Endometrium (tissue), 2 donors: ENCODE measurements around the gene WDR48.

Experiments
- FAIRE-seq: peaks from 2 replicates; lab custom pipeline; 2012; peaks lifted over from hg19 to GRCh38; lab: Jason Lieb, UNC
- donor health status: control.
- donor health status: control.

Gene WDR48

DNA sequence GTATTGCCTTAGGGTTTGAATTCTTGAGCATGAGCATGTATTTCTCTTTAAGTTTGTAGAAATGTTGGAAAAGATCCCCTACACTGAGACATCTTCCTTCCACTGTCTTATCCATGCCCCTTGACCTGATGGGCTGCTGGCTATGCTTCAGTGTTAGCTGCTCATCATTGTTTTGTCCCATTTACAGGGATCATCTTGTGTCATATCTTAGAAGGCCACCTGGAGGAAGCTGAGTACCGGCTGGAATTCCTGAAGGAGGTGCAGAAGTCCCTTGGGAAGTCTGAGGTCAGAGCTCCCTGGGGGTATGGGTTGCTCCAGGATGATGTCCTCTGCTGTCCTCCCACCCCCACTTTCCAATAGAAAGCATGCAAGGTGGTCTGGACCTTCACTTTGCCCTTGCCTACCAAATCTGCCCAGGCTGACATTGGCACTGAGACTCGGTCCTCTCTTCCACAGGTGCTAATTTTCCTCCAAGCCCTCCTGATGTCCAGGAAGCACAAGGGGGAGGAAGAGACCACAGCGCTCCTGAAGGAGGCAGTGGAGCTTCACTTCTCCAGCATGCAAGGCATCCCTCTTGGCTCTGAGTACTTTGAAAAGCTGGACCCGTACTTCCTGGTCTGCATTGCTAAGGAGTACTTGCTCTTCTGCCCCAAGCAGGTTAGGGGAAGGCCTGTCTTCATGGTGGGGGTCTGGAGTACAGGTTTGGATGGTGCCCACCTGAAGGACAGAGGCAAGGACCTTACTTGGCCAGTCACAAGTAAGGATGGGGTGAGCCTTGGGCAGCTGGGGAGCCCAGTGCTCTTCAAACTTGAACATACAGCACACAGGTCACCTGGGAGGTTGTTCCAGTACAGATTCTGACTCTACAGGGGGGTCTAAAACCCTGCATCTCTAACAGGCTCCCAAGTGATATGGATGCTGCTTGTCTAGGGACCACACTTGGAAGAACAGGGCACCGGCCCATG lies 73.3 kb downstream of the WDR48 start:
- FAIRE-seq: no peak

DNA sequence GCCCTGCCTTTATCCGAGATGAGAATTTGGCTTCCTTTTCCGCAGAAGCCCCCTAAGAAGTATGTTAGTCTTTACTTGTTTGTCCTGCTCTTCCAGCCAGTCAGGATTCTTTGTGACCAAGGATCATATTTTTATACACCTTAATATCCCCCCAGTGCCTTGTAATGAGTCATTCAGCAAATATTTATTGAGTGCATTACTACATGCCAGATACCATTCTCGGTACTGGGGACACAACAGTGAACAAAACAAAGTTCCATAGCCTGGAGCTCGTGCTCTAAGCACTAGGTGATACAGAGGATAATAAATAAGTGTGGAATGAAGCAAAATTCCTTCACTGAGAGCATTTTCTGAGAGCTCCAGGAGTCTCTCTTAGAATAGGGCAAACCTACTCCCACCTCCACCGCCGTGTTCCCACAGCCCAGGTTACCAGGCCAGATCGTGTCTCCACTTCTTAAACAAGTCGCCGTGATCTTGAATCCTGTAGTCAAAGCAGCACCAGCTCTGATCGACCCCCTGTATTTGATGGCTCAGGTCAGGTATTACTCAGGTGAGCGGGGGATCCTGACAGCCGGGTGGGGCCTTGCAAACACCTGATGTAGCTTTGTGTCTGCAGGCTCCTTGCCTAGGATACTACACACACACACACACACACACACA lies 74.2 kb downstream of the WDR48 start:
- FAIRE-seq: no peak

DNA sequence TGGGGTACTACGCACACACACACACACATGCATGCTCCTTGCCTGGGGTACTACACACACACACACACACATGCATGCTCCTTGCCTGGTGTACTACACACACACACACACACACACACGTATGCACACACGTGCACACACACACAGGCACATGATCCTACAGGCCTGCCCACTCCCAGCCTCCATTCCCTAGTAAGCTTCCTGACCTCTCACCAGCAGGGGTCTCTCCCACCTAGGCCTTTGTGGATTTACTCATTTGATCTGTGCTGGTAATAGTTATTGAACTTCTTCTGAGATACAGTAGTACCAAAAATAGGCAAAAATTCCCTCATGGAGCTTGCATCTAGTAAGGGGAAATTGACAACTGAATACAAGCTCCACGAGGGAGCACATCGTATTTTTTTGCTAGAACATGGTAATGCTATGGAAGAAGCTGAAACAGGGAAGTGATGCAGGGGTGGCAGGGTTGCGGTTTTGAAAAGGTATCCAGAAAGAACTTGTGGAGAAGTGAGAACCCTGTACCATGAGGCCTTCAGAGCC lies 74.8 kb downstream of the WDR48 start:
- FAIRE-seq: no peak

DNA sequence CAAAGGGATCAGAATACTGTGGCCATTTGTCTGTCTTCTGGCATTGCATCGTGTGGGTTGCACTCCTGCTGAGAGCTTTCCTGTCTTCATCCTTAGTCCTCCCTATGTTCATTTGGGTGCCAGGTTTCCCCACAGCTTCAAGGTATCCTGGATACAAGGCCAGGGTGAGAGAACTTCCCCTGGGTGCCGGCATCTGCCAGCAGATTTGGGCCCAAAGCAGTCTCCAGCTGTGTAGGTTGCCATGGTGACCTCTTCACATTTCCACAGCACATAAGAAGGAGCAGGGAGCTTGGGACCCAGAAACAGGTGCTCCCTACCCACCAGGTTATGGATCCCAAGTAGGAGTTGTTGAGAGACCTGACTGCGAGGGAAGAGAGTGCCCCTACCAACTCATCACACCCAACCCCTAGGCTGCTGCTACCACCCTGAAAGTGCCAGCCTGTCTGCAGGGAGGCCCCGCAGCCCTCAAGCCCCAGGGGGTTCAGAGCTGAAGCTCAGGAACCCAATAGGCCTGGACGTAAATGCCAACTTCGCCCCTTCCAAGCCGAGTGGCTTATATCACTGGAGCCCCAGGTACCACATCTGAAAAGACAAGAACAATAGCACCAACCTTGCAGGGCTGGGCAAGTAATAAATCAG lies 75.6 kb downstream of the WDR48 start:
- FAIRE-seq: no peak

DNA sequence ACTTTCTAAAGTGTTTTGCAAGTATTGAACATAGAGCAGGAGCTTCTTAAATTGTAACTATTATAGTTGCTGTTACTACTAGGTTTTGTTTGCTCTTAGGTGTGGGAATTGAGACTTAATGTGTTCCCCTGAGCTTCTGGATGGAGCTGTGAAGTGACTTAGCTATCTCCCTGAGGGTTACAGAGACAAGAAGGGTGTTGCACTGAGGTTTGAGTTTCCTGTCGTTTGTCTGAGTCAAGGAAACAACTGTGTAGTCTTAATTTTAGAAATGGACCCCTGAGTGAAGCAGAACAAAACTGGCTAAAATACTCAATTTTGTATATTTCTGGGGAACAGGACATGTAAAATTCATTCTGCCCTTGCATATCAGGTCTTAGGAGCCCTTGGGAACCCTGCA lies 76.1 kb downstream of the WDR48 start:
- no peak for FAIRE-seq

DNA sequence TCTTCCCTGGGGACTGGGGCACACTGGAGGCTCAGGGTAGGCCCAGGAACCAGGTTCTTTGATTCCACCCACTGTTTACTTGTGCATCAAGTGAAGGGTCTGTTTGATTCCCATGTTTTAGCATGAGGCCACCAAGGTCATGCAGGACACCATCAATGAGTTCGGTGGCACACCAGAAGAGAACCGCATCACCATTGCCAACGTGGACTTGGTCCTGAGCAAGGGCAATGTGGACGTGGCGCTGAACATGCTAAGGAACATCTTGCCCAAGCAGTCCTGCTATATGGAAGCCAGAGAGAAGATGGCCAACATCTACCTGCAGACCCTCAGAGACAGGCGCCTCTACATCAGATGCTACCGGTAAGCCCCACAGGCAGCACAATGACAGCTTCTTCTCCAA lies 77.1 kb downstream of the WDR48 start:
- FAIRE-seq: no peak

DNA sequence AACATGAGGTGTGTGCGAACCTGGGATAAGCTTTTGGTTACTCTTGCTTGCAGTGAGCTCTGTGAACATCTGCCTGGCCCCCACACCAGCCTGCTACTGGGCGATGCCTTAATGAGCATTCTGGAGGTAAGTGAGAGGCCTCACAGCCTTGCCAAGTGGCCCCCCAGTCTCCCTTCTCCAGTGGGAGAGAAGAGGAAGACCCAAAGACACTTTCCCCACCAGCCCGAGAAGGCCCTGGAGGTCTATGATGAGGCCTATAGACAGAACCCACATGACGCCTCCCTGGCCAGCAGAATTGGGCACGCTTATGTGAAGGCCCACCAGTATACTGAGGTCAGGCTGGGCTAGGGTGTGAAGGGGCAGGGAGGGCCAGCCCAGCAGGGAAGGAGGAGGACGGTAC lies 78.2 kb downstream of the WDR48 start:
- FAIRE-seq: no peak

DNA sequence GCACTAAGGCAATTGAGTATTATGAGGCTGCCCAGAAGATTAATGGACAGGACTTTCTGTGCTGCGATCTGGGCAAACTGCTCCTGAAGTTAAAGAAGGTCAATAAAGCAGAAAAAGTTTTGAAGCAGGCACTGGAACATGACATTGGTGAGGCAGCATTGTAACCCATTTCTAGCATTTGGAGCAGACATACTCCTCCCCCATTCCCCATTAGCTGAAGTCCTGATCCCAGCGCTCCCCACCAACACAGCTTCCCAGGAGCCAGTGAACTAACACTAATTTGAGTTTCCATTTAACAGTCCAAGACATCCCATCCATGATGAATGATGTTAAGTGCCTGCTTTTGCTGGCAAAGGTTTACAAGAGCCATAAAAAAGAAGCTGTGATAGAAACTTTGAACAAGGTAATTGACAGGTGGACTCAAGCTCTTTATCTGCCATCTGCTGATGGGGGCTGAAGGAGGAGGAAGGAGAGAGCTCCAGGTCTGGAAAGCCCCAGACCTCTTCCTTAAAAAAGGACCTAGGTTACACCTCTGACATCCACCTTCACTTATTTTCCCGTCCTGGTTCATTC lies 79.0 kb downstream of the WDR48 start:
- FAIRE-seq: no peak

DNA sequence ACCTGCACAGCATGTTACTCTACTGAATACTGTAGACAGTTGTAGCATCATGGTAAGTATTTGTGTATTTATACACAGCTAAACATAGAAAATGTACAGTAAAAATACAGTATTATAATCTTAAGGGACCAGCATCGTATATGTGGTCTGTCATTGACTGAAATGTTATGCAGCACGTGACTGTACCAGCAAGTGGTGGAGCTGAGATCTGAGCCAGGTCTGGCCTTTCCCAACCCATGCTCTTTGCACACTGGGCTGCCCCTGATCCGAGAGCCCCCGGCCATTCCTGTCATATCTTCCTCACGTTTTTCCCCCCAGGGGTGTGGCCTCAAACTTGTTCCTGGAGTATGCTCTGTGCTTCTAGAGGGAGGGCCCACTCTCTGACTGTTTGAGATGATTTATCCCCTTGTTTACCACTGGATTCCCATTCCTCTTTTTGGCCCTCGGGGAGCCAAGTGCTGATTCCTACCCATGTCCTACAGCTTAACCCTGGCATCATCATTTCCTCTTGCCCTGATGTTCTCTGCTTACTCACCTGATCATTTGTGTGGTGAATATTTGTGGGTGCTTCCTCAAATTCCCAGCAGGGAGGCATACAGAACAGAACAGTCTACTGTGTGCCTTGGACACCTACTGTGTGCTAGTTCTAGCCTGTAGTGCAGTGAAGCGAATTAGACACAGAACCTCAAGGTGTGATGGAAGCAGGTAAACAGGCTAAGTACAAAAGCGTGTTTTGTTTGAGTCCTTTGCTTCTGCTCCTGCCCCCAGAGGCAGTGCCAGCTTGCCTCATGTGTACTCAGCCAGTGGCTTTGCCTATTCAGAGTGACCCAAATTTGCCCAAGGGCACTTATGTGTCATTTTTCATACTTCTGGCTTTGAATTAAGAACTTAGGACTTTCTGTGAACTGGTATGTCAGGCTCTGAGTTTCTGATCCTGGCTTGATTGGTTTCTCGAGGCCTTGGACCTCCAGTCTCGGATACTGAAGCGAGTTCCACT lies 80.6 kb downstream of the WDR48 start:
- no peak for FAIRE-seq

DNA sequence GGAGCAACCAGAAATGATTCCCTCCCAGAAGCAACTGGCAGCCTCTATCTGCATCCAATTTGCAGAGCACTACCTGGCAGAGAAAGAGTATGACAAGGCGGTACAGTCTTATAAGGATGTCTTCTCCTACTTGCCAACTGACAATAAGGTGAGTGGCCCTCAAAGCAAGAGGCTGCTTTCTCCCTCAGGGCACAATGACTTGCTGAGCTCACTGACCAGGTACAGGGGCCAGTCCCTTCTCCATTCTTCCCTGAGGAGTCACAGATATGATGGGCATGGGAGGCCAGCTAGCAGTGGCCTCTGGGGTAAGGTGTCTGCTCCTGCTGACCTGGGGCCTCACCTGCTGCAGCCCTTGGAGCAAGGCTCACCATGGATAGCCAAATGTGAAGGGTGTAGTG lies 81.3 kb downstream of the WDR48 start:
- FAIRE-seq: no peak

DNA sequence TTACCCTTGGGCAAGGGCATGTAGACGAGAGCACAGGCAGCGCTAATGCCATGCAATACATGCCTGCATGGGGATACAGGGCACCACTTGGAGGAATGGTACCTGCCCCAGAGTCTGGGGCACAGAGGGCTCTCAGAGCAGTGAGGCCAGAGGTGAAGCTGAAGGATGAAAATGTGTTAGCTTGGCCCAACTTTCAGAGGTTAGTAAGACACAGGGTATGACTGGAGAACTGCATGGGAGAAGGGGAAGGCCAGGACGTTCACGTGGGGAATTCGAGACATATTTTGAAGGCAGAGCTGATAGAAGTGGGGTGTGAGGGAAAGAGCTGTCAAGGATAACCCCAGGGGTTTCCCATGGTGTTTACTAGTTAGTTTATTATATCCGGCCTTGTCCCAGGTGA lies 82.0 kb downstream of the WDR48 start:
- FAIRE-seq: no peak

DNA sequence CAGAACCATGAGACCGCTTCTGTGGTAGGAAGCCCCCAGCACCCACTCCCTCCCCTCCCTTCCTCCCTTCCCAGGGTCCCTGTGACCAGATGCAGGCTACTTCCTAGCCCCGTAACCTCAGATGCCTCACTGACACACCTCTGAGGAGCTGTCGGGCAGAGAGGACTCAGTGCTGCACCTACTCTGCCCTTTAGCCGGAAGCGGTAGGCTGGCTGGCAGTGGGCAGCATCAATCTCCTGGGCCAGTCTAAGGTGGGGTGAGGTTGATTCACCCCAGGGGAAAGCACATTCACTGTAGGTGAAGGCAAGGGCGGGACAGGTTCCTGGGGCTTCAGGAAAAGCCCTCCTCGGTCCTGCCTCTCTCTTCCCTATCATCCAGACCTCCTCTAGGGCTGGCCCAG lies 82.5 kb downstream of the WDR48 start:
- no peak for FAIRE-seq

DNA sequence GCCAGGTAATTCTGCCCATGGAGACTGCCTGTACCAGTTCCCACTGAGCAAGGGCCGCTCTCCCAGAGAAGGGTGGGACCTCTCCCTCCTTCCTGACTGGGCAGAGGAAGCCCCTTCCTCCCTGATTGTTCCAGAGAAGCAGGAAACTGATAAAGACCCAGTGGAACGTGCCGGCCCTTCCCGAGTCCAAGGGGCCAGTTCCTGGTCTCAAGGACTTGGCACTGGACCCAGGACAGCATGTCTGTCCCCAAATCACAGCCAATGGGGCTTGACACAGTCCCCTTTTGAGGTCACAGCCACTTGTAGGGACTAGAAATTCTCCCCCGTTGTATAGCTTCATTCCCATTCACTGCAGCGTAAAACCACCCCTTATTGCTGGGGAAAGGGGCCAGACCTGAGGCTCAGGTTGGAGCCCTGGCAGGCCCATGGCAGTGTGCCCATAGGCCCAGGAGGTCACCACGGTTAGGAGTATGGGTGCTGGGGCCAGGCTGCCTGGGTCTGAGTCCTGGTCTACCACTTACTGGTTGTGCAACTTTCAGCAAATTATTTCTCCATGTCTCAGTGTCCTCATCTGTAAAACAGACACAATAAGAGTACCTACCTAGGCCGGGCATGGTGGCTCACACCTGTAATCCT lies 83.5 kb downstream of the WDR48 start:
- FAIRE-seq: no peak

DNA sequence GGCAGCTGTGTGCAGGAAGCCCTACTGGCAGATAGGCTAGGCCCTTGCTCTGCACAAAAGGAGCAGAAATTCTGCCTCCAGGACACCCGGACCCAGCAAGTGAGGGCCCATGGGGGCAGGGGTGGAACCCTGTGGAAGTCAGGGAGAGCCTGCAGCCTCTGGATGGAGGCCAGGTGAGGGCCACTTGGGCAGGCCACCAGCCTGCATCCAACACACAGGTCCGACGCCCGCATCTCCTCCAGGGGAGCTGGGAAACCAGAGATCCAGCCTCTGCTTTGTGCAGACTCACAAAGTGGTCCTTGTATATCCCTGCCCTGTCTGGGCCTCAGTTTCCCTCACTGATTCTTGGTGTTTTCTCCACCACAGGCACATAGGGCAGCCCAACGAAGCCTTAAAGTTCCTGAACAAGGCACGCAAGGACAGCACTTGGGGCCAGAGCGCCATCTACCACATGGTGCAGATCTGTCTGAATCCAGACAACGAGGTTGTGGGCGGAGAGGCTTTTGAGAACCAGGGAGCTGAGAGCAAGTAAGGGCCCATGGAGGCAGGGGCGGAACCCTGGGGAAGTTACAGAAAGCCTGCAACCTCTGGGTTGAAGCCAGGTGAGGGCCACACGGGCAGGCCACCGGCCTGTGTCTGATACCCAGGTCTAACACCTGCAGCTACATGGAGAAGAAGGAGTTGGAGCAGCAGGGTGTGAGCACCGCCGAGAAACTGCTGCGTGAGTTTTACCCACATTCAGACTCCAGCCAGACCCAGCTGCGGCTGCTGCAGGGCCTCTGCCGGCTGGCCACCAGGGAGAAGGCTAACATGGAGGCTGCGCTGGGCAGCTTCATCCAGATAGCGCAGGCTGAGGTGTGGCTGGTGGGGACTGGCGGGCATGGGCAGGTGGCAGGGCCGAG lies 85.0 kb downstream of the WDR48 start:
- no peak for FAIRE-seq

DNA sequence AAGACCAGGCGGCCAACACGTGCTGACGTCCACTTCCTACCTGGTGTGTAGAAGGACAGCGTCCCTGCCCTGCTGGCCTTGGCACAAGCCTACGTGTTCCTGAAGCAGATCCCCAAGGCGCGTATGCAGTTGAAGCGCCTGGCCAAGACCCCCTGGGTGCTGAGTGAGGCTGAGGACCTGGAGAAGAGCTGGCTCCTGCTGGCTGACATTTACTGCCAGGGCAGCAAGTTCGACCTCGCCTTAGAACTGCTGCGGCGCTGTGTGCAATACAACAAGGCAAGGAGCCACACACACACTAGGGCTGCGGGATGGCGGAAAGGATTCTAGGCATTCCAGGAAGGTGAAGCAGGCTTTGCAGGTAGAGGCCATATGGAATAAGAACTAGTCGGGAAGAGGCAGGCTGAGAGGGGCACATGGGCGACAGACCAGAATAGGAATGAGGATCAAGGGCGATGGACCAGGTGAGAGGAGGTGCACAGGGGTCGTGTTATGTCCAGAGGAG lies 85.7 kb downstream of the WDR48 start:
- FAIRE-seq: no peak

DNA sequence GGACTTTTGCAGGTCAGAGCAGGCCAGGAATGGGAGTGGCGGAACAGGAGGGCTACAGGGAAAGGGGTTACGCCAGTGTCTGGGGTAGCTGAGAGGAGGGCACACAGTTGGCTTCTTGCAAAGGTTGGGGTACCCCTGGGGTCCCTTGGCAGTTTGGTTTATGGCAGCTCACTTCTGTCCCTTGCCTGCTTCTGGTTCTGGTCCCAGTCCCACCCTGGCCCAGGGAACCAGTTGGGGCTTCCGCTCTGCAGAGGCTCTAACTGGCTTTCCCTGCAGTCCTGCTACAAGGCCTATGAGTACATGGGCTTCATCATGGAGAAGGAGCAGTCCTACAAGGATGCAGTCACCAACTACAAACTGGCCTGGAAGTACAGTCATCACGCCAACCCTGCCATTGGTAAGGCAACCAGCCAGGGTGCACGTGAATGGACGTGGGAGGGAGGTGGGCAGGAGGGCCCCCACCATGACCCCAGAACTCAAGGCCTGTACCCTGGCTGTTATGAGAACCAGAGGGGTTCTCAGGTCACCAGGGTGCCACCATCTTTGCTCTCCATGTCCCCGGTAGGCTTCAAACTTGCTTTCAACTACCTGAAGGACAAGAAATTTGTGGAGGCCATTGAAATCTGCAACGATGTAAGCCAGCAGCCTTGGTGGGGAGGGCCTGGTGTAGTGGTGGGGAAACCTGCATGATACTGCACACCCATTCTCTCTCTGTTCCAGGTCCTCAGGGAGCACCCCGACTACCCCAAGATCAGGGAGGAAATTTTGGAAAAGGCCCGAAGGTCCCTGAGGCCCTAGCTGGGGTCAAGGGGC lies 86.4 kb downstream of the WDR48 start:
- FAIRE-seq: no peak

DNA sequence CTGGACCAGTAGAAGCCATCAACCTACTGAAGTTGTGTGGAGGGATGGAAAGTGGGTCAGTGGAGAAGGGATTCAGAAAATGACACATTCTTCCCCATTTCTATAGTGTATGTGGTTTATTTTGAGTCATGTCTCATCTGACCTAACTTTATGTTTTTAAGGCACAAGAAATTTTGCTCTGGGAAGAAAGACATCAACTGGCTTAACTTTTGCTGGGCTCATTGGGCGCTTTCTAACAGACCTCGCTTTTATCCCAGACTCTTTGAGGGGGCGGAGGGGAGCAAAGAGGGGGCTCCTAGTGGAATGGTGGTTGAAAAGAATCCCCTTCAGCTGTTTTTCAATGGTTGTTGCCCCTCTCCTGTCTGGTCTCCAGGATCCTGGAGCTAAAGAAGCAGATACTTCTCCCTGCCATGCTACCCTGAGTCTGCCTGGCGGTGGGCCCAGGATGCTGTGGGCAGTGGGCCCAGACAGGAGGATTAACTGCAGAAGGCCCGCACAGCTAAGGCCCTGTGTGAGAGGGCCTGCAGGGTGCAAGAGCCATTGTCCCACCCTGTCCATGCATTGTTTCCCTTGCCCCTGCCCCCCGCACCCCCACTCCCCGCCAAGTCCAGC lies 87.1 kb downstream of the WDR48 start:
- FAIRE-seq: no peak

DNA sequence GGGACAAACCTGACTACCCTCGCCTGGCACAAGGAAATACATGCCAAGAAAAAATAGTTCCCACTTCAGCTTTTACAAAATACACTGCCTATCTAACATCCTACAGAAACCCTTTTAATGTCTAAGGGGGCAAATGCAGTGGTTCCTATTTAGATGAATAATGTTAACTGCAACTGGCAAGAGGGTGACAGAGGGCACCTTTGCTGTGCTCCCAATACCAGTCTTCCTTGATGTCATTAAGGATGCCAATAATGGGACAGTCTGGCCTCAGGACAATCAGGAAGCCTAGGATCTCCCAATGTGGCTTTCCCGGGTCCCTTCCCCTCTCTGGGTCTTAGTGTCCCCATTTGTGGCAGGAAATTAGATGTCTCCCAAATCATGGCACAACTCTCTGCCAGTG lies 87.6 kb downstream of the WDR48 start:
- FAIRE-seq: no peak
